DOHH2 (cell line): ENCODE data around the gene EIF4A3.

Source experiments
- H3F3A ChIP-seq: fragments of 200-600 bp; sonication (generic), shearing (Covaris generic); 2 replicates; pipeline ENCODE4 v1.6.0; 2016; ENCODE audit warnings: antibody characterized with exemption, mild to moderate bottlenecking; ENCODE audit not compliant: control insufficient read depth, insufficient read depth
- H3K27ac ChIP-seq: fragments of 200-600 bp; sonication (generic); 2 replicates; pipeline ENCODE4 v1.5.1; 2014; ENCODE audit warnings: low read depth, mild to moderate bottlenecking, low read length, moderate library complexity
- H3K27me3 ChIP-seq: fragments of 200-600 bp; sonication (generic); 2 replicates; pipeline ENCODE4 v1.6.1; 2014; ENCODE audit warnings: mild to moderate bottlenecking, low read length, mixed read lengths; ENCODE audit not compliant: control insufficient read depth
- H3K36me3 ChIP-seq: fragments of 200-600 bp; sonication (generic); 2 replicates; pipeline ENCODE4 v1.6.1; 2014; ENCODE audit warnings: mild to moderate bottlenecking, low read length, moderate library complexity, mixed read lengths; ENCODE audit not compliant: control insufficient read depth
- H3K4me1 ChIP-seq: fragments of 200-600 bp; sonication (generic); 2 replicates; pipeline ENCODE4 v1.6.1; 2014; ENCODE audit warnings: mild to moderate bottlenecking, low read length, mixed read lengths; ENCODE audit not compliant: control insufficient read depth
- H3K4me2 ChIP-seq: fragments of 200-600 bp; sonication (generic); 2 replicates; pipeline ENCODE4 v1.6.0; 2014; ENCODE audit warnings: mild to moderate bottlenecking, low read length, moderate library complexity
- H3K4me3 ChIP-seq: fragments of 200-600 bp; sonication (generic); 2 replicates; pipeline ENCODE4 v1.5.1; 2014; ENCODE audit warnings: mild to moderate bottlenecking, low read length, mixed read lengths
- H3K79me2 ChIP-seq: fragments of 200-600 bp; sonication (generic); 2 replicates; pipeline ENCODE4 v1.6.1; 2014; ENCODE audit warnings: mild to moderate bottlenecking, low read length, mixed read lengths; ENCODE audit not compliant: control insufficient read depth
- H3K9me2 ChIP-seq: fragments of 200-600 bp; sonication (generic); replicated peaks from 2 replicates; pipeline ENCODE4 v1.6.1; 2014; ENCODE audit warnings: mild to moderate bottlenecking, low read length, mixed read lengths; ENCODE audit not compliant: control insufficient read depth
- H3K9me3 ChIP-seq: fragments of 200-600 bp; sonication (generic); 2 replicates; pipeline ENCODE4 v1.6.1; 2014; ENCODE audit warnings: antibody characterized with exemption, low read length, mixed read lengths; ENCODE audit not compliant: control insufficient read depth, insufficient read depth
- H4K20me1 ChIP-seq: fragments of 200-600 bp; sonication (generic); 2 replicates; pipeline ENCODE4 v1.6.0; 2014; ENCODE audit warnings: low read depth, mild to moderate bottlenecking, antibody characterized with exemption, low read length, moderate library complexity; ENCODE audit not compliant: control insufficient read depth, insufficient read depth
- CTCF ChIP-seq: fragments of 200-600 bp; sonication (generic); IDR thresholded peaks from one replicate; pipeline ENCODE4 v1.5.1; 2014; ENCODE audit warnings: antibody characterized with exemption, mild to moderate bottlenecking, low read depth, low read length; ENCODE audit not compliant: poor library complexity, severe bottlenecking
- EZH2phosphoT487 ChIP-seq: fragments of 200-600 bp; sonication (generic); IDR thresholded peaks from 2 replicates; pipeline ENCODE4 v1.6.1; 2017; ENCODE audit warnings: borderline replicate concordance, mild to moderate bottlenecking, antibody characterized with exemption, low read length, moderate library complexity, mixed read lengths

Gene EIF4A3

GRCh38 chr17:80129006-80129565 is 17.8 kb downstream of the EIF4A3 start:
- TF ChIP-seq EZH2phosphoT487, result no peak
- TF ChIP-seq CTCF, result no peak
- Histone ChIP-seq H3K4me3 (no peak overlapping the region), H3K9me3 (no peaks in the 10 kb centered on the region), H3K79me2 (no peaks in the 10 kb centered on the region), H3F3A (peaks cover 12% of the 10 kb centered on the region), H3K9me2 (no peaks in the 10 kb centered on the region), H3K27me3 (peaks cover 11% of the 10 kb centered on the region; the same call in 1 of the 2 replicates), H3K4me2 (no peak overlapping the region), H3K27ac (no peak overlapping the region), H3K4me1 (no peaks in the 10 kb centered on the region), H3K36me3 (peaks cover 13% of the 10 kb centered on the region), H4K20me1 (no peaks in the 10 kb centered on the region; the same call in 1 of the 2 replicates)

GRCh38 chr17:80126449-80126715 is 20.5 kb downstream of the EIF4A3 start:
- H3K9me2 ChIP-seq, result no peaks in the 10 kb centered on the region
- no peak overlapping the region for H3K4me3 ChIP-seq
- no peaks in the 10 kb centered on the region for H3K9me3 ChIP-seq
- H3K79me2 ChIP-seq, result no peaks in the 10 kb centered on the region
- peaks cover 11% of the 10 kb centered on the region; the same call in 1 of the 2 replicates for H3K27me3 ChIP-seq
- H3K4me1 ChIP-seq, result no peaks in the 10 kb centered on the region
- no peak overlapping the region for H3K4me2 ChIP-seq
- no peak overlapping the region for H3K27ac ChIP-seq
- H3K36me3 ChIP-seq, result no peaks in the 10 kb centered on the region
- TF ChIP-seq EZH2phosphoT487 (no peak), CTCF (no peak)
- H3F3A ChIP-seq, result peaks cover 7% of the 10 kb centered on the region
- H4K20me1 ChIP-seq, result no peaks in the 10 kb centered on the region; the same call in 1 of the 2 replicates

GRCh38 chr17:80125656-80126448 is 21.1 kb downstream of the EIF4A3 start:
- Histone ChIP-seq H3K27ac (no peak overlapping the region), H4K20me1 (no peaks in the 10 kb centered on the region; the same call in 1 of the 2 replicates), H3K4me3 (no peak overlapping the region), H3K4me1 (no peaks in the 10 kb centered on the region), H3K9me3 (no peaks in the 10 kb centered on the region), H3K27me3 (peaks cover 11% of the 10 kb centered on the region; the same call in 1 of the 2 replicates), H3K4me2 (no peak overlapping the region), H3K36me3 (no peaks in the 10 kb centered on the region), H3K9me2 (no peaks in the 10 kb centered on the region), H3F3A (peaks cover 5% of the 10 kb centered on the region; the same call in 1 of the 2 replicates), H3K79me2 (no peaks in the 10 kb centered on the region)
- TF ChIP-seq CTCF (no peak), EZH2phosphoT487 (no peak)
